Activated CD4-positive, alpha-beta T cell treated with anti-CD3 and anti-CD28 coated beads for 36 hours (primary cell): ENCODE results near the gene EDC4. TPM values are rescaled to one million over a fixed set of nuclear protein-coding genes. Genes with fewer than 3 reads are reported as not detected.
"Not testable (repeated sequence)": the region's sequence is repeated elsewhere in the genome, so short reads cannot be mapped to it uniquely, and the experiment has no call there.

Experiments
- ATAC-seq: fragments of 200-7000 bp; cut with Tn5 transposase; one replicate; pipeline ENCODE4 v1.10.0; 2021; ENCODE audit warnings: mild to moderate bottlenecking, moderate library complexity
- CTCF ChIA-PET: fragments of 350-600 bp; sonication (Branson Sonifier 250); formaldehyde crosslinking; loops from one replicate; lab custom pipeline; 2021; ENCODE audit warnings: antibody characterized with exemption; lab: Charles Lee
- POLR2A ChIA-PET: fragments of 350-600 bp; sonication (Branson Sonifier 250); formaldehyde crosslinking; loops from one replicate; lab custom pipeline; 2021; ENCODE audit warnings: antibody characterized with exemption, inconsistent platforms; lab: Charles Lee
- DNase-seq: peaks from one replicate; pipeline ENCODE4 v3.0.0-alpha.2; 2020
- H3K27ac Mint-ChIP-seq: one replicate; pipeline ENCODE4 v1.8.0; 2021; ENCODE audit warnings: mixed read lengths
- H3K27me3 Mint-ChIP-seq: one replicate; pipeline ENCODE4 v1.8.0; 2021; ENCODE audit warnings: mixed read lengths
- H3K36me3 Mint-ChIP-seq: one replicate; pipeline ENCODE4 v1.8.0; 2021; ENCODE audit warnings: low read depth, mixed read lengths
- H3K4me1 Mint-ChIP-seq: one replicate; pipeline ENCODE4 v1.8.0; 2021; ENCODE audit warnings: mixed read lengths
- H3K4me3 Mint-ChIP-seq: one replicate; pipeline ENCODE4 v1.8.0; 2021; ENCODE audit warnings: mild to moderate bottlenecking, moderate library complexity, mixed read lengths
- H3K9me3 Mint-ChIP-seq: one replicate; pipeline ENCODE4 v1.8.0; 2021; ENCODE audit warnings: low read depth, mixed read lengths
- intact Hi-C, 2 experiments: fragments of 100-400 bp; cut with DNase I in 1 of 2; cut with micrococcal nuclease in 1 of 2; formaldehyde crosslinking; loops; one replicate each; pipeline versions ENCODE4 v1.14.2 to v1.15.1; 2022 to 2024; cut with DNase I, micrococcal nuclease
- total RNA-seq, 2 experiments: library from RNA; stranded (reverse); gene quantifications; one replicate each; pipeline ENCODE4 v1.2.3, GENCODE V29; 2021

EDC4 gene
- total RNA-seq, 2 experiments from 2014 or later = 92.8 to 96.9 TPM

DNA sequence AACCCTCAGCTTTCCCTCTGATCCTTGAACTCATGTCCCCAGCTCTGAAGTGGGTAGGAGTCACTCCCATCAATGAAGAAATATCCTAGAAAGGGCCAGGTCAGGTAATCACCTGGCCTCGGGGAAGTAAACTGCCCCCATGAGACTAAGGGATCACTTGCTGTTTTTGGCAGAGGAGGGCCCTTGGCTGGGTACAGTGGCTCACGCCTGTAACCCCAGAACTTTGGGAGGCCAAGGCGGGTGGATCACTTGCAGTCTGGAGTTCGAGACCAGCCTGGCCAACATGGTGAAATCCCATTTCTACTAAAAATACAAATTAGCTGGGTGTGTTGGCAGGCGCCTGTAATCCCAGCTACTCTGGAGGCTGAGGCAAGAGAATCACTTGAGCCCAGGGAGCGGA is 8.8 kb upstream of the EDC4 start:
- H3K9me3 Mint-ChIP-seq, intact Hi-C loops, H3K4me3 Mint-ChIP-seq, ATAC-seq, H3K4me1 Mint-ChIP-seq, H3K27ac Mint-ChIP-seq, DNase-seq, H3K27me3 Mint-ChIP-seq: not testable (repeated sequence)
- CTCF ChIA-PET = interaction anchor here (4.9 kb wide), 1 partner anchor 47 kb away, joined by 22 read pairs; no protein-coding TSS in a partner anchor
- peaks cover 15% of the 10 kb centered on the region for H3K36me3 Mint-ChIP-seq
- POLR2A ChIA-PET = interaction anchor here (0.6 to 0.8 kb wide), 2 partner anchors 16 to 19 kb away, joined by 3 read pairs; no protein-coding TSS in a partner anchor

DNA sequence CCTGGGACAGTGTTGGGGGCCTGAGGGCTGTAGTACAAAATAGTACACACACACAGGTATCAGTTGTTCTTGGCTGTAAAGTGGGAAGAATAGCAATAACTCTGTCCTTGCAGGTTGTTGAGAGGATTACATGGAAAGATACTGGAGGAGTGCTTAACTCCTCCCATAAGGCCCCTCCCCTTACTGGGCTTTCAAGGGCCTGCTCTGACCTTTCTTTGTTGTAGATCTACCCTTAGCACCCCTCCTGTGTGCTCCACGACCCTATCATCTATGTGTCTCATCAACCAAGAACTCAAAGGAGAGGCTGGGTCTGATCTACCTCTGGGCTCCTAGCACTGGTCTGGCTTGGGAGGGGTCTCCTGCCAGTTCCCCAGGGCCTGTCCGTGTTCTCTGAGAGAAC is 8.3 kb upstream of the EDC4 start:
- Mint-ChIP-seq H3K27me3 (no peaks in the 10 kb centered on the region), H3K9me3 (no peaks in the 10 kb centered on the region), H3K36me3 (peaks cover 15% of the 10 kb centered on the region), H3K4me3 (no peak overlapping the region), H3K4me1 (no peaks in the 10 kb centered on the region), H3K27ac (peak overlapping the region; percentile 15)
- DNase-seq (no peak), ATAC-seq (peak; percentile 26)
- intact Hi-C loops = no loop called here
- ChIA-PET POLR2A (interaction anchor here (0.6 kb wide), 1 partner anchor 15 kb away, joined by 3 read pairs; no protein-coding TSS in a partner anchor), CTCF (interaction anchor here (4.9 kb wide), 1 partner anchor 48 kb away, joined by 22 read pairs; no protein-coding TSS in a partner anchor)

DNA sequence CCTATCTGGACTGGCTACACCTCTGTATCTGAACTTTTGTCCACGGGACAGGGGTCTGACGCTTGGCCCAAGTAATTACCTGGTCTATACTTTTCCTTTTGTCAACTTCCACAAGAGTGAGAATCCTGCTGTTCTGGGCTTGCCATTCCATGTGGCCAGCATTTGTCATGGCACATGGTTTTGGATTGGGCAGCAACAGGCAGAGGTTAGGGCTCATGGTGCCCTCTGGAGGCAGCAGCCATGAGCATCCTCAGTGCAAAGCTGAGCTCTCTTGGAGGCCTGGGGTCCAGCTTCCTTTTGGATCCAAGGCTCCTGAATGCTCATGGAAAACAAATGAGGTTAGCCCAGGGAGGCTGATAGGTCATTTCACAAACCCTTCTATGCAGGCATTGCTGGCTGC is 7.5 kb upstream of the EDC4 start:
- intact Hi-C loops = loop anchor here (1.0 kb wide), 1 partner anchor 49 kb away; no protein-coding TSS in a partner anchor
- H3K4me3 Mint-ChIP-seq = no peak overlapping the region
- H3K9me3 Mint-ChIP-seq = no peaks in the 10 kb centered on the region
- ChIA-PET CTCF (interaction anchor here (0.8 to 4.9 kb wide), 3 partner anchors 49 to 116 kb away, joined by 3 to 22 read pairs (median 5); partner anchors contain the start of gene RANBP10), POLR2A (interaction anchor here (0.7 kb wide), 1 partner anchor 409 kb away, joined by 4 read pairs; no protein-coding TSS in a partner anchor)
- peaks cover 15% of the 10 kb centered on the region for H3K36me3 Mint-ChIP-seq
- DNase-seq (peak; percentile 46), ATAC-seq (peak; percentile 70)
- no peak overlapping the region for H3K27ac Mint-ChIP-seq
- H3K4me1 Mint-ChIP-seq = no peaks in the 10 kb centered on the region
- no peaks in the 10 kb centered on the region for H3K27me3 Mint-ChIP-seq

DNA sequence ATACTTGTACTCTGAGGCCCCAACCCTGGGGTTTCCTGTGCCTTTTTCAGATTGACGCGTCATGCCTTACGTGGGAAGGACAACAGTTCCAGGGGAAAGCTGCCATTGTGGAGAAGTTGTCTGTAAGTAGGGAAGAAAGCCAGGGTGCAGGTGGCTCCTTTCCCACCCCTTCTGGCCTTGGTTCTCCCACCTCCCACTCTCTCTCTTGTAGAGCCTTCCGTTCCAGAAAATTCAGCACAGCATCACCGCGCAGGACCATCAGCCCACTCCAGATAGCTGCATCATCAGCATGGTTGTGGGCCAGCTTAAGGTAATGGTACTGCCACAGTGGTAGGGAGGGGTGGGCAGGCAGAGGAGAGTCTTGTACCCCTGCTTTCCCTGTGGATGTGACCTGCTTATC is 4.6 kb upstream of the EDC4 start:
- no peak for ATAC-seq
- no peak for DNase-seq
- H3K4me1 Mint-ChIP-seq = peaks cover 7% of the 10 kb centered on the region
- CTCF ChIA-PET = interaction anchor here (1.4 kb wide), 1 partner anchor 52 kb away, joined by 4 read pairs; no protein-coding TSS in a partner anchor
- intact Hi-C loops = no loop called here
- no peaks in the 10 kb centered on the region for H3K9me3 Mint-ChIP-seq
- no peaks in the 10 kb centered on the region for H3K27me3 Mint-ChIP-seq
- POLR2A ChIA-PET = no interaction called here
- no peak overlapping the region for H3K27ac Mint-ChIP-seq
- peaks cover 8% of the 10 kb centered on the region for H3K36me3 Mint-ChIP-seq
- H3K4me3 Mint-ChIP-seq = no peak overlapping the region

DNA sequence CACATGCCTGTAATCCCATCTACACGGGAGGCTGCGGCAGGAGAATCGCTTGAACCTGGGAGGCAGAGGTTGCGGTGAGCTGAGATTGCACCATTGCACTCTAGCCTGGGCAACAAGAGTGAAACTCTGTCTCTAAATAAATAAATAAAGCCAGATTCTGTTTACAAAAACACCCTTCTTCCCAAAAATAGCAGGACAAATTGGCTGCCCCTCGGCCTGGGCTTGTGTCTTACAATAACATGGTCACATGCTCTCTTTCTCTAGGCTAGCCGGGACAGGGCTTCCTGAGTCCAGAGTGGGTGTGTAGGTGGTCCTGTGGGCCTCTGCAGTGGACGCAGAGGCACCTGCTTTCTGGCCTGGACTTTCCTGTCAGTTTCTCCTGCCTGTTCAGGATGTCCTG is 3.2 kb upstream of the EDC4 start:
- H3K27ac Mint-ChIP-seq = no peak overlapping the region
- POLR2A ChIA-PET = no interaction called here
- intact Hi-C loops = no loop called here

DNA sequence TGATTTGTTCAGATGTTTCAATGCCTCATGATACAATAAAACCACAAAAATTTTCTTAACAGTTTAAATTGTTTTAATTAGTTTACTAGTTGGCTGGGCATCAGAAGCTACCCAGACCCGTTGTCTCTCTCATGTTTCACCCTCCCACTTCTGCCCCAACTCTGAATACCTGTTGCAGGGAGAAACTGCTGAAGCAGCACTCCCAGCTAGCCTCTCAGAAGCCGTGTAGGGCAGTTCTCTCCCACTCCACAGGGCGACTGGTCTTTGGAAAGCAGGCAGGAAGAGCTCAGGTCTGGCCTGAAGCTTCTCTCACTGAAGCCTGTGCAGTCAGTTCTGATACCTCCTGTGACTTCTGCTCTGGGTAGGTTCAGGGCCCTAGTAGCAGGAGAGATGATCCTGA is 1.6 kb upstream of the EDC4 start:
- Mint-ChIP-seq H3K4me1 (peaks cover 30% of the 10 kb centered on the region), H3K27me3 (no peaks in the 10 kb centered on the region), H3K36me3 (peaks cover 6% of the 10 kb centered on the region), H3K4me3 (no peak overlapping the region), H3K9me3 (no peaks in the 10 kb centered on the region), H3K27ac (no peak overlapping the region)
- intact Hi-C loops = no loop called here
- ATAC-seq (no peak), DNase-seq (no peak)
- ChIA-PET CTCF (interaction anchor here (0.7 to 1.9 kb wide), 6 partner anchors 13 to 64 kb away, joined by 3 to 6 read pairs (median 3); no protein-coding TSS in a partner anchor), POLR2A (interaction anchor here (1.2 kb wide), 1 partner anchor 25 kb away, joined by 3 read pairs; the partner anchor contains the start of gene NUTF2)

More for the DNA sequence above, 3.2 kb upstream of the EDC4 start:
- Mint-ChIP-seq H3K9me3 (no peaks in the 10 kb centered on the region), H3K36me3 (peaks cover 8% of the 10 kb centered on the region), H3K27me3 (no peaks in the 10 kb centered on the region), H3K4me3 (no peak overlapping the region), H3K4me1 (peaks cover 17% of the 10 kb centered on the region)
- DNase-seq = no peak
- no peak for ATAC-seq
- CTCF ChIA-PET = no interaction called here

DNA sequence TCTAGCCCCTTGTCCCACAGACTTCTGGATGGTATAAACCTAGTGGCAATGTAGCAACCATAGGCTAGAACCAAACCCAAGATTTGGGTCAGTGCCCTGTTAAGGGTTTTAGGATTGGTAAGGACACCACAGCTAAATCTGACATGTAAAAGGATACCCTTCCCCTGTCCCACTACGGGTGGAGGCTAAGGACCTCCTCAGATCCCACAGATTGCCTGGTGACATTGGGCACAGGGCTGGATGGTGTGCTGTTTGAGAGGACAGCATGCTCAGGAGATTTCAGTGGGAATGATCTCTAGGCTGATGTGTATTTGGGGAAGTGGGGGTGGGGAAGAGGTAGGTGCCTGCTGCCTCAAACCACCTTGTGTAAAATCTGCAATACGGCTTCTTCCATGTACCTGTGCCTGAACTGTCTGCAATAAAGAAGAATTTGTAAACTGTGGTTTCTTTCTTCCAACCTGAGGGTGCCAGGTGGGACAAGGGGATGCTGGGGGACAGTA is 671 bp upstream of the EDC4 start:
- ATAC-seq = no peak
- ChIA-PET CTCF (interaction anchor here (0.5 to 1.9 kb wide), 6 partner anchors 18 to 351 kb away, joined by 3 to 6 read pairs (median 3); no protein-coding TSS in a partner anchor), POLR2A (interaction anchor here (1.2 kb wide), 1 partner anchor 26 kb away, joined by 3 read pairs; the partner anchor contains the start of gene NUTF2)
- H3K4me3 Mint-ChIP-seq = peak overlapping the region; percentile 77
- DNase-seq = no peak
- peaks cover 9% of the 10 kb centered on the region for H3K36me3 Mint-ChIP-seq
- peaks cover 30% of the 10 kb centered on the region for H3K4me1 Mint-ChIP-seq
- intact Hi-C loops = loop anchor here in 1 of 2 experiments (2.0 kb wide), 1 partner anchor 25 kb away; the partner anchor contains the start of genes CENPT and NUTF2
- no peaks in the 10 kb centered on the region for H3K27me3 Mint-ChIP-seq
- H3K9me3 Mint-ChIP-seq = no peaks in the 10 kb centered on the region
- H3K27ac Mint-ChIP-seq = peak overlapping the region; percentile 82

DNA sequence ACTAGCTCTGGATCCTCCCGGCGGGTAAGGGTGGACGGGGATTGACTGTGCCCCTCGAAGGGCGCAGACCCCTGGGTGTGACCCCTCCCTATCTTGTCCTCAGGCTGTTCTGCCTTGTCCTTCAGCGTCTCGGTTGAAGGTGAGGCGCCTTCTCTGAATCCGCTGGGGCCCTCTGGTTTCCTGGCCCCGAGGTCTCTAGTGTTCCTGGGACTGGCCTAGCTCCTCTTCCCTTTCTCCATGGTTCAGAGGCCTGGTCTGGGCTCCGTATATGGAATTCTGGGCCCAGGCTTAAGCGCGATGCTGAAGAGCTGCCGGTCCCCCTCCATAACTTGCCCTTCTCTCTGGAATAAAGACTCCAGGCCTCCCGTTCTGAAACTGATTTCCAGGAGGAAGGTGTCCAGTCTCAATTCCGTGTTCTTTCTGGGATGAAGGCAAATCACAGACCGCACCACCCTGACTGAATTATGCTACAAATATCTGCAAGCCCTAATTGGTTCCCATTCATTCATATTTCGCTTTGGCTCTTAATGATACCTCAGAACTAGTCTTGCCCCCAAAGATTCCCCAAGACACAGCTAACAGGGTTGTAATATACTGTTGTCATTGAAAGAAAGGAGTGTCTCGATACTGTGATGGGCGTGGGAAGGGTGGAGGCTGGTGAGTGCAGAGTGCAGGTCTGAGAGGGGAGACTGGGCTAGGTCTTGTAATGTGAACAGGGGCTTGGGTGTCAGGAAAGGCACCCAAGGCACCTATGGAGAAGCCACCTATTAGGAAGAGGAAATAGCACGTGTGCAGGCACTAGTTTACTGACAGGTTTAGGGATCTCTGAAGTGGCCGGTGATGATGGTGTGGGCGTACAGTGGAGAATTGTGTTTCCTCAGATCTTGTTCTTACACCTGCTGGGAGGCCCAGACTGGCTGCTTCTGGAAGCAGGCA is 851 bp downstream of the EDC4 start:
- H3K4me3 Mint-ChIP-seq = peak overlapping the region; percentile 77
- no peaks in the 10 kb centered on the region for H3K27me3 Mint-ChIP-seq
- ChIA-PET POLR2A (interaction anchor here (0.6 to 1.1 kb wide), 2 partner anchors 57 to 62 kb away, joined by 3 to 7 read pairs; no protein-coding TSS in a partner anchor), CTCF (interaction anchor here (0.5 to 2.1 kb wide), 11 partner anchors 8 to 983 kb away, joined by 3 to 14 read pairs (median 4); partner anchors contain the start of gene NRN1L)
- peaks cover 13% of the 10 kb centered on the region for H3K36me3 Mint-ChIP-seq
- intact Hi-C loops = loop anchor here (1.0 to 2.0 kb wide), 11 partner anchors 20 to 646 kb away; partner anchors contain the start of genes NUTF2 (in 2 of the 2), ATP6V0D1 (in 1 of the 2), CENPT (in 1 of the 2) and GFOD2 (in 1 of the 2)
- peaks cover 30% of the 10 kb centered on the region for H3K4me1 Mint-ChIP-seq
- no peaks in the 10 kb centered on the region for H3K9me3 Mint-ChIP-seq
- DNase-seq (peak; percentile 41), ATAC-seq (peak; percentile 20)
- peak overlapping the region; percentile 92 for H3K27ac Mint-ChIP-seq

DNA sequence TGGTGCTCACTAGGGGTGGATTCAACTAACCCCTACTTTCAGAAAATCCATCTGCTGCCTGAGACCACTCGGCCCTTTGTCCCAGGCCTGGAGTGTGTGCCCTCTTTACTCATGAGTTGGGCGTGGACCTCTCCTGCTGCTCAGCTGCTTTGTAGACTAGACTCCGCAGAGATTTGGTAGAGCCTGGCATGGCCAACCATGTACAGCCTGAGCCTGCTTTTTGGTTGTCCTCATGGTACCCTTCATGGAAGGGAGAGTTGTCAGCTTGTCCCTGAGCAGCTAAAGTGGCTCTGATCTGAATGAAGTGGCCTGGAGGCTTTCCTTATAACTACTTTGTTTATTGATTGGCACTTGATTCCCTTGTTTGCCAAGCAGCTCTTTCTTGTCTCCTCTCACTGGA is 1.5 kb downstream of the EDC4 start:
- Mint-ChIP-seq H3K4me1 (peaks cover 30% of the 10 kb centered on the region), H3K9me3 (no peaks in the 10 kb centered on the region), H3K27me3 (no peaks in the 10 kb centered on the region), H3K4me3 (peak overlapping the region; percentile 77), H3K36me3 (peaks cover 17% of the 10 kb centered on the region), H3K27ac (peak overlapping the region; percentile 92)
- POLR2A ChIA-PET = interaction anchor here (0.7 kb wide), 1 partner anchor 61 kb away, joined by 3 read pairs; no protein-coding TSS in a partner anchor
- intact Hi-C loops = loop anchor here in 1 of 2 experiments (1.0 kb wide), 1 partner anchor 61 kb away; no protein-coding TSS in a partner anchor
- CTCF ChIA-PET = interaction anchor here (0.7 to 2.1 kb wide), 7 partner anchors 9 to 982 kb away, joined by 3 to 14 read pairs (median 3); partner anchors contain the start of gene NRN1L
- DNase-seq = no peak
- ATAC-seq = no peak

DNA sequence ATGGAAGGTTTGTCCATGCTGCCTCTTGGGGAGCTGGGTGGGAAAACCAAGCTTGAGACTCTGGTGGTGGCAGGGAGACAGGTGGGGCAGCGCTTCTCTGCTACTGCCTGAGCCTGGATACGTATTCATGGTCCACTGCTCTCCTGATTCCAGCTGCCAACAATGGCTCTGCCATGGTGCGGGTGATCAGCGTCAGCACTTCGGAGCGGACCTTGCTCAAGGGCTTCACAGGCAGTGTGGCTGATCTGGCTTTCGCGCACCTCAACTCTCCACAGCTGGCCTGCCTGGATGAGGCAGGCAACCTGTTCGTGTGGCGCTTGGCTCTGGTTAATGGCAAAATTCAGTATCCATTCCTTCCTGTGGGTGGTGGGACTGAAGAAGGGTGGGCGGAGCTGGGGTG is 4.2 kb downstream of the EDC4 start:
- ChIA-PET CTCF (interaction anchor here (0.9 to 1.0 kb wide), 2 partner anchors 9 to 15 kb away, joined by 3 read pairs; no protein-coding TSS in a partner anchor), POLR2A (no interaction called here)
- peaks cover 23% of the 10 kb centered on the region for H3K36me3 Mint-ChIP-seq
- peaks cover 30% of the 10 kb centered on the region for H3K4me1 Mint-ChIP-seq
- ATAC-seq = no peak
- intact Hi-C loops = no loop called here
- no peaks in the 10 kb centered on the region for H3K9me3 Mint-ChIP-seq
- H3K27ac Mint-ChIP-seq = no peak overlapping the region
- DNase-seq = no peak
- no peaks in the 10 kb centered on the region for H3K27me3 Mint-ChIP-seq
- H3K4me3 Mint-ChIP-seq = no peak overlapping the region
